Activated gamma-delta T cell treated with anti-CD3 and anti-CD28 coated beads, Interleukin-2, amount 50 U/mL, for 16 hours (primary cell): ENCODE data around the gene CEACAM7.

Source experiments
- DNase-seq: peaks from one replicate; pipeline ENCODE4 v3.0.0-alpha.2; 2020; ENCODE audit warnings: low read depth

CEACAM7 gene

GRCh38 chr19:41700381-41701195 is 12.5 kb upstream of the CEACAM7 start:
- DNase-seq: no peak

- DNase-seq: no peak
Observed at GRCh38 chr19:41699968-41700323, 11.9 kb upstream of the CEACAM7 start.

- no peak for DNase-seq
Observed at GRCh38 chr19:41699231-41699967, 11.3 kb upstream of the CEACAM7 start.

GRCh38 chr19:41698746-41699230 is 10.7 kb upstream of the CEACAM7 start:
- DNase-seq: no peak

- no peak for DNase-seq
Observed at GRCh38 chr19:41697198-41697855, 9.3 kb upstream of the CEACAM7 start.

- DNase-seq: no peak
Observed at GRCh38 chr19:41696402-41697197, 8.5 kb upstream of the CEACAM7 start.

GRCh38 chr19:41695745-41696144 is 7.7 kb upstream of the CEACAM7 start:
- DNase-seq: no peak

GRCh38 chr19:41694831-41695635 is 7.0 kb upstream of the CEACAM7 start:
- no peak for DNase-seq

- DNase-seq: no peak
Observed at GRCh38 chr19:41694196-41694595, 6.1 kb upstream of the CEACAM7 start.

- no peak for DNase-seq
Observed at GRCh38 chr19:41691268-41691970, 3.3 kb upstream of the CEACAM7 start.

GRCh38 chr19:41690801-41691065 is 2.7 kb upstream of the CEACAM7 start:
- DNase-seq: no peak

GRCh38 chr19:41689993-41690800 is 2.1 kb upstream of the CEACAM7 start:
- no peak for DNase-seq

- no peak for DNase-seq
Observed at GRCh38 chr19:41688687-41689086, 617 bp upstream of the CEACAM7 start.

GRCh38 chr19:41687419-41687818 is 651 bp downstream of the CEACAM7 start:
- DNase-seq: no peak

GRCh38 chr19:41682437-41682836 is 5.6 kb downstream of the CEACAM7 start:
- no peak for DNase-seq

GRCh38 chr19:41671486-41671885 is 16.6 kb downstream of the CEACAM7 start:
- no peak for DNase-seq

GRCh38 chr19:41670755-41671154 is 17.3 kb downstream of the CEACAM7 start:
- no peak for DNase-seq

GRCh38 chr19:41668315-41668714 is 19.8 kb downstream of the CEACAM7 start:
- DNase-seq: no peak

- DNase-seq: no peak
Observed at GRCh38 chr19:41666075-41666474, 22.0 kb downstream of the CEACAM7 start.

- DNase-seq: no peak
Observed at GRCh38 chr19:41657157-41657556, 30.9 kb downstream of the CEACAM7 start.
